GM23338 (cell line): Measurements from ENCODE around the gene CAPN15. TPM values are rescaled to one million over a fixed set of nuclear protein-coding genes. Genes with fewer than 3 reads are reported as not detected.

Experiments
- ATAC-seq: fragments of 200-7000 bp; cut with Tn5 transposase; 3 replicates; pipeline ENCODE4 v1.9.1; 2020
- DNase-seq: peaks from one replicate; pipeline ENCODE4 v3.0.0-alpha.2; 2015; ENCODE audit warnings: low spot score
- H2AFZ ChIP-seq: fragments of 200-600 bp; sonication (generic); 2 replicates; pipeline ENCODE4 v1.8.0; 2016; ENCODE audit warnings: antibody characterized with exemption, mild to moderate bottlenecking, moderate library complexity
- H3F3A ChIP-seq: fragments of 200-600 bp; sonication (generic); replicated peaks from 2 replicates; pipeline ENCODE4 v1.8.0; 2017; ENCODE audit warnings: antibody characterized with exemption, mixed run types, low read depth
- H3K27ac ChIP-seq: fragments of 200-600 bp; sonication (generic); 2 replicates; pipeline ENCODE4 v1.6.1; 2016; ENCODE audit warnings: low read depth
- H3K27me3 ChIP-seq: fragments of 200-600 bp; sonication (generic); 2 replicates; pipeline ENCODE4 v1.8.0; 2016; ENCODE audit warnings: mild to moderate bottlenecking, mixed run types, moderate library complexity; ENCODE audit not compliant: insufficient read depth
- H3K36me3 ChIP-seq: fragments of 200-600 bp; sonication (generic); 2 replicates; pipeline ENCODE4 v1.8.0; 2016; ENCODE audit warnings: mild to moderate bottlenecking; ENCODE audit not compliant: insufficient read depth
- H3K4me1 ChIP-seq: fragments of 200-600 bp; sonication (generic); 2 replicates; pipeline ENCODE4 v1.8.0; 2016; ENCODE audit warnings: mild to moderate bottlenecking, moderate library complexity; ENCODE audit not compliant: insufficient read depth
- H3K4me2 ChIP-seq: fragments of 200-600 bp; sonication (generic); 2 replicates; pipeline ENCODE4 v1.7.1; 2017; ENCODE audit warnings: mixed run types
- H3K4me3 ChIP-seq: fragments of 200-600 bp; sonication (generic); 2 replicates; pipeline ENCODE4 v1.6.1; 2016; ENCODE audit warnings: mixed run types
- H3K79me2 ChIP-seq: fragments of 200-600 bp; sonication (generic); replicated peaks from 2 replicates; pipeline ENCODE4 v1.8.0; 2017; ENCODE audit warnings: mild to moderate bottlenecking; ENCODE audit not compliant: insufficient read depth
- H3K9me2 ChIP-seq: fragments of 200-600 bp; sonication (generic); 2 replicates; pipeline ENCODE4 v1.8.0; 2017; ENCODE audit not compliant: insufficient read depth
- H4K20me1 ChIP-seq: fragments of 200-600 bp; sonication (generic); replicated peaks from 2 replicates; pipeline ENCODE4 v1.8.0; 2017; ENCODE audit warnings: mild to moderate bottlenecking; ENCODE audit not compliant: insufficient read depth
- H3K27ac Mint-ChIP-seq: 2 replicates; pipeline ENCODE4 v1.8.0; 2020; ENCODE audit warnings: inconsistent platforms, mild to moderate bottlenecking, moderate library complexity, mixed read lengths
- H3K27me3 Mint-ChIP-seq: 3 replicates; pipeline ENCODE4 v1.8.0; 2022; ENCODE audit warnings: low read depth, mild to moderate bottlenecking, moderate library complexity, mixed read lengths, inconsistent platforms; ENCODE audit not compliant: insufficient read depth, poor library complexity
- H3K36me3 Mint-ChIP-seq: 3 replicates; pipeline ENCODE4 v1.8.0; 2021; ENCODE audit warnings: low read depth, mild to moderate bottlenecking, inconsistent platforms, moderate library complexity, mixed read lengths
- H3K4me1 Mint-ChIP-seq: 3 replicates; pipeline ENCODE4 v1.8.0; 2020; ENCODE audit warnings: mild to moderate bottlenecking, inconsistent platforms, mixed read lengths
- H3K4me3 Mint-ChIP-seq: 3 replicates; pipeline ENCODE4 v1.8.0; 2021; ENCODE audit warnings: moderate library complexity, mild to moderate bottlenecking, inconsistent platforms, mixed read lengths
- H3K9me3 Mint-ChIP-seq: 3 replicates; pipeline ENCODE4 v1.8.0; 2020; ENCODE audit warnings: moderate library complexity, mild to moderate bottlenecking, inconsistent platforms, mixed read lengths
- ZNF331 ChIP-seq: fragments of 250-450 bp; sonication (Bioruptor Pico); IDR thresholded peaks from 2 replicates; pipeline ENCODE4 v1.5.0; 2020; ENCODE audit warnings: low read depth, mild to moderate bottlenecking, moderate library complexity
- ZNF462 ChIP-seq: fragments of 250-450 bp; sonication (Bioruptor Pico); IDR thresholded peaks from 2 replicates; pipeline ENCODE4 v1.5.0; 2020; ENCODE audit warnings: mild to moderate bottlenecking, moderate library complexity
- polyA plus RNA-seq: library from polyadenylated mRNA; unstranded; fragments of >200 nt; fragmentation: Nextera tagmentation; extraction: Ambion mirVana; gene quantifications from 2 replicates; pipeline ENCODE4 v1.2.1, GENCODE V29; 2016
- total RNA-seq: library from RNA; depleted of rRNA; stranded (reverse); fragments of >200 nt; shearing (Covaris generic); gene quantifications from 2 replicates; pipeline ENCODE4 v1.2.3, GENCODE V29; 2014
- TF ChIP-seq, protein P1 (sequence below), 2 experiments: fragments of 200-600 bp in 1 of 2; sonication (generic) in 1 of 2; conservative IDR thresholded peaks; 2 replicates each; pipeline versions ENCODE4 v1.5.1 to v1.6.1; 2016 to 2017; ENCODE audit warnings: antibody characterized with exemption in 2 of 2, low read depth in 2 of 2, mild to moderate bottlenecking in 2 of 2, moderate library complexity in 1 of 2

The CAPN15 gene
- total and polyA plus RNA-seq, 2 experiments from 2014 or later: 27.3 to 164 TPM

GRCh38 chr16:580946-581498 lies 53.5 kb downstream of the CAPN15 start:
- no peak overlapping the region for H3K27ac Mint-ChIP-seq
- H2AFZ ChIP-seq: no peak overlapping the region
- H3K79me2 ChIP-seq: no peaks in the 10 kb centered on the region
- no peaks in the 10 kb centered on the region for H3K36me3 ChIP-seq
- no peaks in the 10 kb centered on the region for H3K9me2 ChIP-seq
- H3K4me1 Mint-ChIP-seq: peaks cover 9% of the 10 kb centered on the region
- DNase-seq (no peak), ATAC-seq (no peak)
- no peaks in the 10 kb centered on the region for H4K20me1 ChIP-seq
- no peak overlapping the region for H3K4me3 Mint-ChIP-seq
- H3K9me3 Mint-ChIP-seq: no peaks in the 10 kb centered on the region; the same call in 2 of the 3 replicates
- H3K4me1 ChIP-seq: peaks cover 5% of the 10 kb centered on the region; the same call in 1 of the 2 replicates
- no peak overlapping the region for H3K4me2 ChIP-seq
- TF ChIP-seq ZNF331 (CRISPR knock-in tag): no peak
- H3K4me3 ChIP-seq: no peak overlapping the region
- H3K27me3 Mint-ChIP-seq: peaks cover 11% of the 10 kb centered on the region
- H3K27me3 ChIP-seq: peaks cover 8% of the 10 kb centered on the region
- no peaks in the 10 kb centered on the region for H3K36me3 Mint-ChIP-seq
- no peak overlapping the region for H3K27ac ChIP-seq
- H3F3A ChIP-seq: peaks cover 10% of the 10 kb centered on the region; the same call in 1 of the 2 replicates

- no peak overlapping the region for H3K27ac ChIP-seq
- H3K4me3 ChIP-seq: no peak overlapping the region
- peaks cover 10% of the 10 kb centered on the region; the same call in 1 of the 2 replicates for H3F3A ChIP-seq
- Mint-ChIP-seq H3K27ac (no peak overlapping the region), H3K4me1 (peaks cover 4% of the 10 kb centered on the region; the same call in 2 of the 3 replicates), H3K27me3 (peaks cover 17% of the 10 kb centered on the region), H3K36me3 (no peaks in the 10 kb centered on the region), H3K9me3 (no peaks in the 10 kb centered on the region; the same call in 2 of the 3 replicates), H3K4me3 (no peak overlapping the region)
- peak; percentile 26 for DNase-seq
- H4K20me1 ChIP-seq: peaks cover under 1% of the 10 kb centered on the region; the same call in 1 of the 2 replicates
- H3K4me1 ChIP-seq: peaks cover 5% of the 10 kb centered on the region; the same call in 1 of the 2 replicates
- TF ChIP-seq ZNF462 (CRISPR knock-in tag): no peak
- TF ChIP-seq, protein P1, sequence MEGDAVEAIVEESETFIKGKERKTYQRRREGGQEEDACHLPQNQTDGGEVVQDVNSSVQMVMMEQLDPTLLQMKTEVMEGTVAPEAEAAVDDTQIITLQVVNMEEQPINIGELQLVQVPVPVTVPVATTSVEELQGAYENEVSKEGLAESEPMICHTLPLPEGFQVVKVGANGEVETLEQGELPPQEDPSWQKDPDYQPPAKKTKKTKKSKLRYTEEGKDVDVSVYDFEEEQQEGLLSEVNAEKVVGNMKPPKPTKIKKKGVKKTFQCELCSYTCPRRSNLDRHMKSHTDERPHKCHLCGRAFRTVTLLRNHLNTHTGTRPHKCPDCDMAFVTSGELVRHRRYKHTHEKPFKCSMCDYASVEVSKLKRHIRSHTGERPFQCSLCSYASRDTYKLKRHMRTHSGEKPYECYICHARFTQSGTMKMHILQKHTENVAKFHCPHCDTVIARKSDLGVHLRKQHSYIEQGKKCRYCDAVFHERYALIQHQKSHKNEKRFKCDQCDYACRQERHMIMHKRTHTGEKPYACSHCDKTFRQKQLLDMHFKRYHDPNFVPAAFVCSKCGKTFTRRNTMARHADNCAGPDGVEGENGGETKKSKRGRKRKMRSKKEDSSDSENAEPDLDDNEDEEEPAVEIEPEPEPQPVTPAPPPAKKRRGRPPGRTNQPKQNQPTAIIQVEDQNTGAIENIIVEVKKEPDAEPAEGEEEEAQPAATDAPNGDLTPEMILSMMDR (conservative IDR thresholded peaks at IDR 0.05; ENCODE audit: low read depth in 2 of 2): 0 out of 4 replicates have a peak, but pooled peaks of 1 of the 2 experiments have one; percentile 3
- ATAC-seq: no peak
- no peaks in the 10 kb centered on the region for H3K36me3 ChIP-seq
- no peaks in the 10 kb centered on the region for H3K9me2 ChIP-seq
- H2AFZ ChIP-seq: no peak overlapping the region
- H3K27me3 ChIP-seq: peaks cover 20% of the 10 kb centered on the region
- H3K4me2 ChIP-seq: no peak overlapping the region
- H3K79me2 ChIP-seq: no peaks in the 10 kb centered on the region
Measured at GRCh38 chr16:582218-582613, 54.7 kb downstream of the CAPN15 start.
